ENCODE results near the gene SNAPC1. TPM values are rescaled to one million over a fixed set of nuclear protein-coding genes. Genes with fewer than 3 reads are reported as not detected.

Gene SNAPC1
- total RNA-seq (2022; extraction: Qiagen RNA extraction): 9.3 to 12.7 TPM (median 10.5 TPM) in 5 replicates

GRCh38 chr14:61761959-61762786 is at the start of gene SNAPC1:
Gene SNAPC1 (plus strand): TSS chr14:61762420. CDS start chr14:61762461, 41 bp downstream.

GRCh38 chr14:61812347-61813095 is 50.3 kb downstream of the SNAPC1 start, which contains the start of gene SYT16:
Gene SYT16 (plus strand): TSS chr14:61812703.

Other genes starting within 250 kb of the SNAPC1 start
- 114 to 245 TPM (median 164 TPM) in 5 replicates for gene HIF1A, start 66.9 kb upstream of the SNAPC1 start, total RNA-seq (2022; extraction: Qiagen RNA extraction)
- gene SYT16, start 50.3 kb downstream of the SNAPC1 start, total RNA-seq (2022; extraction: Qiagen RNA extraction): 0.05 to 0.16 TPM (median 0.11 TPM) in 5 replicates

Data from A549 treated with AZD2906 at 1 μM for 4 hours (cell line).